Measurements from ENCODE around the gene ZNF831. TPM values are rescaled to one million over a fixed set of nuclear protein-coding genes. Genes with fewer than 3 reads are reported as not detected.
A peak's percentile ranks its signal among the peaks of the same experiment; 100 is the strongest.

Gene ZNF831
- total RNA-seq, 2 donors from 2014 or later: 37.8 to 42.0 TPM

DNA sequence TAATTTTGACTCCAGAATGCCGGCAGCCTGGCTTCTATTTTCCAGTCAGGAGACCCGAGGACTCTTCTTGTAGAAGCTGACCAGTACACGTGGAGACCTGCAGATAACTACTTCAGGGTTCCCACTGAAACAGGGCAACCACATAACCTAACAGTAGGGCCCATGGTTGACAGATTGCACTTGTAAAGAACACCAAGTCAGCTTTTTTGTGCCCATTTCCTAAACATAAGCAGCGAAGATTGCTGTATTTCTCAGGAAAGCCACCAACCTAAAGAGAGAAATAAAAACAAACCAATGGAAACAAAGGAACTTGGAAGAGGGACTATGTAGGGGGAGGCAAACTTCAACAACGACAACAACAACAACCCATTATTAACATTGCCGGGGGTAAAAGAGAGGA lies 86.7 kb downstream of the ZNF831 start:
- H3K27me3 Mint-ChIP-seq: no peaks in the 10 kb centered on the region
- peaks cover 35% of the 10 kb centered on the region for H3K4me1 Mint-ChIP-seq
- H3K27ac Mint-ChIP-seq: peak overlapping the region; percentile 0
- ATAC-seq (no peak), DNase-seq (no peak)
- H3K4me3 Mint-ChIP-seq: no peak overlapping the region
- H3K36me3 Mint-ChIP-seq (ENCODE audit: low read depth): peaks cover 3% of the 10 kb centered on the region
- no peaks in the 10 kb centered on the region for H3K9me3 ChIP-seq (ENCODE audit: control insufficient read depth, low read length, poor library complexity, severe bottlenecking)

DNA sequence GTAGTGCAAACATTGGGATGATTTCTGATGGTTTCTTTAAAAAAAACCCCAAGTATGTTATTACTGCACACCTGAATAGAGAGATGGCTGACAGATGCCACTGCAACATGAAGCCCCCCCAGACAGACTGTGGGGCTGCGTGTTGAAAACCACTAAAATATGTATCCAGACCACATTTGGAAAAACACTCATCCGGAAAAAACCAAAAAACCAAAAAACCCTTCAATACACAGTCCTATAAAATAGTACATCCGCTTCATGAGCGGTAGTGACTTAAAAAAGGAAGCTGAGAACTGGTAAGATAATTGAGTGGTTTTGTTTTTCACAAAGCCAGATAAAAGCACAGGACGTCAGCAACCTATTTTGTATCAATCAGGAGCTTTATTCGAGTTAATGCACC lies 89.7 kb downstream of the ZNF831 start:
- Mint-ChIP-seq H3K36me3 (ENCODE audit: low read depth) (no peaks in the 10 kb centered on the region), H3K4me3 (peak overlapping the region; percentile 82), H3K4me1 (peaks cover 40% of the 10 kb centered on the region), H3K27ac (peak overlapping the region; percentile 96), H3K27me3 (no peaks in the 10 kb centered on the region)
- DNase-seq (peak in 1 of 3 donors; percentile 15), ATAC-seq (peak; percentile 79)
- no peaks in the 10 kb centered on the region for H3K9me3 ChIP-seq (ENCODE audit: control insufficient read depth, low read length, poor library complexity, severe bottlenecking)

DNA sequence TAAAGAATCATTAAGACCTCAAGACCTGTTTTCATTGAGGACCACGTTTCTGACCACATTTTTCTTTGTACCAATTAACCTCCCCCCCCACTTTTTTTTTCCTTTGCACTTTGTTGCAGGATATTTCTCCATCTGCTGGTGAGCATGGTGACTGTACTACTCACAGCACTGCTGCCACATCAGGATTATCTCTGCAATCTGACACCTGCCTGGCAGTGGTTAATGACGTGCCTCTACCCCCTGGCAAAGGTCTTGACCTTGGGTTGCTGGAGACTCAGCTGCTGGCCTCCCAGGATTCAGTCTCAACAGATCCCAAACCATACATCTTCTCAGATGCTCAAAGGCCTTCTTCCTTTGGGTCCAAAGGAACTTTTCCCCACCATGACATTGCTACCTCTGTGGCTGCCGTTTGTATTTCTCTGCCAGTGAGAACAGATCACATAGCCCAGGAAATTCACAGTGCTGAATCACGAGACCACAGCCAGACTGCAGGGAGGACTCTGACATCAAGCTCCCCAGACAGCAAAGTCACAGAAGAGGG lies 90.2 kb downstream of the ZNF831 start:
- H3K27me3 Mint-ChIP-seq: no peaks in the 10 kb centered on the region
- H3K4me1 Mint-ChIP-seq: peaks cover 42% of the 10 kb centered on the region
- peak overlapping the region; percentile 96 for H3K27ac Mint-ChIP-seq
- no peaks in the 10 kb centered on the region for H3K9me3 ChIP-seq (ENCODE audit: control insufficient read depth, low read length, poor library complexity, severe bottlenecking)
- peak overlapping the region; percentile 82 for H3K4me3 Mint-ChIP-seq
- DNase-seq (peak in 2 of 3 donors; percentile 17 to 18), ATAC-seq (peak; percentile 72)
- no peaks in the 10 kb centered on the region for H3K36me3 Mint-ChIP-seq (ENCODE audit: low read depth)

DNA sequence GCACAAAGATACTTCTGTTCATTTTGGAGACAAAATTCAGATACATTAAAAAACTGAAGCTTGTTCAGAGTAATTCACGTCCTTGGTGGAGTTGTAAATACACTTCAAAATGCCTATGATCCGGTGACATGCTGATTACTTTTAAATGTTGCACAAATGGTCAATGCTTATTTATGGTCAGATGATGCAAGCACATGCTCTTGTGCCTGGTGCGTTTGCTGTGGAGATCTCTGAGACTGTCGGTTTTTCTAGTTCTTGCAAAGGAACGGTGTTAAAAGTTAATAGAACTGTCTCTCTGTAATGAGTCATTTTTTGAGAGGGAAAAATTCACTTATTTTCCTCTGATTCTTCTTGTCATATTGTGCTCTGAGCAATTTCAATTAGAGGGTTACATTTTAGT lies 91.6 kb downstream of the ZNF831 start:
- Mint-ChIP-seq H3K36me3 (ENCODE audit: low read depth) (no peaks in the 10 kb centered on the region), H3K27me3 (no peaks in the 10 kb centered on the region), H3K4me1 (peaks cover 41% of the 10 kb centered on the region), H3K27ac (peak overlapping the region; percentile 96), H3K4me3 (peak overlapping the region; percentile 7)
- ATAC-seq: no peak
- H3K9me3 ChIP-seq (ENCODE audit: control insufficient read depth, low read length, poor library complexity, severe bottlenecking): no peaks in the 10 kb centered on the region
- no peak for DNase-seq

DNA sequence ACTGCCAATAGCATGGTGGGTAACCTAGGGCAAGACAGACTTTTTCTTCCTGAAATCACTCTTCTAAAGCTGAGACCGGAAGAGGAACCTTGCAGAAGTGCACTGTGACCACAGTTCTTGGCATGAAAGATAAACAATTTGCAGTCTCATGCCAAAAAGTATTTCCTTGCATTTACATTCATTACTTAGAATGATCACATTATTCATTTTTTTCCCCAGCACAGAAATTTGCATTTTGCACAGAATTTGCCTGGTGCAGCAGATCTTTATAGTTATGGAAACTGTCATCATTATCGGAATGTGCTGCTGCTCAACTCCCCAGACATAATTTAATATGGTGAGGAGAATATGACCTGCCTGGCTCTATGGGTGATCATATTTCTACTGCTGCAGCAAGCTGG lies 94.6 kb downstream of the ZNF831 start:
- peak overlapping the region; percentile 65 for H3K27ac Mint-ChIP-seq
- no peak for DNase-seq
- no peak for ATAC-seq
- no peaks in the 10 kb centered on the region for H3K9me3 ChIP-seq (ENCODE audit: control insufficient read depth, low read length, poor library complexity, severe bottlenecking)
- H3K36me3 Mint-ChIP-seq (ENCODE audit: low read depth): no peaks in the 10 kb centered on the region
- peak overlapping the region; percentile 28 for H3K4me3 Mint-ChIP-seq
- H3K27me3 Mint-ChIP-seq: no peaks in the 10 kb centered on the region
- H3K4me1 Mint-ChIP-seq: peaks cover 30% of the 10 kb centered on the region

DNA sequence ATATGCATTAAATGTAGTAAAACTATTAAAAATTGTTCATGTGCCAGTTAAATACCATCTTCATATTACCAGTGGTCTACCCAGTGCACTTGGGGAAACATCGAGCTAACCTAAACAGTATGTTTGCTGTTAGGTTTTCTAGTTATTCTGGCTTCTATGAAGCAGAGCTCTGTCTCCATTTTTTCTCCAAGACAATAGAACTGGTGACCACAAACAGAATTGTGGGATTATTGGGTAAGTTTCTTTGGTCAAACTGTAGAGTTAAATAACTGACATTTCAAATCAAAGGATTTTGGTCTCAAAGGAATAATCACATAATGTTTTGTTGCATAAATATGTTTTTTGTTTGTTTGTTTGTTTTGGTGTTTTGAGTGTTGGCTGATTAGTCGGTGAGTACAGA lies 96.3 kb downstream of the ZNF831 start:
- no peak overlapping the region for H3K4me3 Mint-ChIP-seq
- DNase-seq (no peak), ATAC-seq (no peak)
- H3K9me3 ChIP-seq (ENCODE audit: control insufficient read depth, low read length, poor library complexity, severe bottlenecking): no peaks in the 10 kb centered on the region
- H3K36me3 Mint-ChIP-seq (ENCODE audit: low read depth): no peaks in the 10 kb centered on the region
- H3K4me1 Mint-ChIP-seq: peaks cover 19% of the 10 kb centered on the region
- H3K27me3 Mint-ChIP-seq: no peaks in the 10 kb centered on the region
- H3K27ac Mint-ChIP-seq: peak overlapping the region; percentile 6

DNA sequence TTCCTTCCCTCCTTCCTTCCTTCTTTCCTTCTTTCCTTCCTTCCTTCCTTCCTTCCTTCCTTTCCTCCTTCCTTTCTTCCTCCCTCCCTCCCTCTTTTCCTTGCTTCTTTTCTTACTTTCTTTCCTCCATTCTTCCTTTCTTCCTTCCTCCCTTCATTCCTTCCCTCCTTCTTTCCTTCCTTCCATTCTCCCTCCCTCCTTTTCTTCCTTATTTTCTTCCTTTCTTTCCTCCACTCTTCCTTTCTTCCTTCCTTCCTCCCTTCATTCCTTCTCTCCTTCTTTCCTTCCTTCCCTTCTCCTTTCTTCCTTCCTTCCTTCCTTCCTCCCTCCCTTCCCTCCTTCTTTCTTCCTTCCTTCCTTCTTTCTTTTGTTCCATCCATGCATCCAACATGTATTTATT lies 101.7 kb downstream of the ZNF831 start:
- H3K27me3 Mint-ChIP-seq: peaks cover 4% of the 10 kb centered on the region
- no peak overlapping the region for H3K4me3 Mint-ChIP-seq
- ATAC-seq (no peak), DNase-seq (no peak)
- no peaks in the 10 kb centered on the region for H3K9me3 ChIP-seq (ENCODE audit: control insufficient read depth, low read length, poor library complexity, severe bottlenecking)
- H3K4me1 Mint-ChIP-seq: peaks cover 17% of the 10 kb centered on the region
- H3K36me3 Mint-ChIP-seq (ENCODE audit: low read depth): no peaks in the 10 kb centered on the region
- peak overlapping the region; percentile 9 for H3K27ac Mint-ChIP-seq

DNA sequence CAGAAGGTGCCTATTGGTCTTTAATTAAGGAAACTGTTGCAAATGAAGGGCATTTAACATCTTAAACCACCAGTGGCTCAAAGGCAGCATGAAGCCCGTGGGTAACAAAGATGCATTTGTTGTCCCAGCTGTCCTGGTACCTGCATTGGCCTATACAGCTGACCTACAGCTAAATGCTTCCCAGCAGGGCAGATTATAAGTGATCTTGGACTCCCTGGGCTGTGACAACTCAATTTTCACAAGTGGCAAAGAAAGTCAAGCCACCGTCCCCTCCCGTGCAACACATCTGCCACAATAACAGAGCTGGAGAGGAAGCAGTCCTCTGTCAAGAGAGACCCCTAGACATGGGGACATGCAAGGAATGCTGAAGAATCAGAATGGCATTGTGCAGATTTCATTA lies 105.2 kb downstream of the ZNF831 start:
- ATAC-seq (no peak), DNase-seq (no peak)
- Mint-ChIP-seq H3K27me3 (peaks cover 12% of the 10 kb centered on the region), H3K36me3 (ENCODE audit: low read depth) (peaks cover 3% of the 10 kb centered on the region), H3K4me1 (peaks cover 29% of the 10 kb centered on the region), H3K27ac (no peak overlapping the region), H3K4me3 (no peak overlapping the region)
- no peaks in the 10 kb centered on the region for H3K9me3 ChIP-seq (ENCODE audit: control insufficient read depth, low read length, poor library complexity, severe bottlenecking)

DNA sequence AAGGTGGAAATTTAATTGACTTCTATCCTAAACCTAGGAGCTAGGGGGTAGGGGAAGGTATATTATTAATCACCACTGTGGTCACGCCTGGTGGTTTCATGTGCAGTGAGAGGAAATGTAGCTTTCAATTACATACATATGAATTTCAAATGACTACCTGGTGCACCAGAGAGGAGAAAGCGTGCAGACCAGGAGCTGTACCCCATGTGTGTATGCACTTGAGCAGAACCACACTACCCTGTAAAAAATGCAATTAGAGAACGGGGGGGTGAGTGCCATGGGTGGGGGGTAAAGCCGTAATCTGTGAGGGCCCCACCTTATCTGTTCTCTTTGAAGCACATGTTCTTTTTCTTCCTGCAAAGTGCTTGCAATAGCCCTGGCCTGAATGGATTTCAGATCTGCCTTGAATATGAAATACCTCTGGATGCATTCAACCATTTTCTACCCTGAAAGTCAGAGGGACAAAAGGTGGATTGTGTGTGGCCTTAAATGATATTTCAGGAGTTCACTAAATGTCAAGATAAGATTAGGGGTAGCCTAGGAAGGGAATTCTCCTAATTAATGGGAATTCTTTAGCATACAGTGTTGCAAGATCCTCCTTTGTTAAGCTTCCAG lies 105.9 kb downstream of the ZNF831 start:
- DNase-seq (no peak), ATAC-seq (no peak)
- no peak overlapping the region for H3K27ac Mint-ChIP-seq
- peaks cover 35% of the 10 kb centered on the region for H3K4me1 Mint-ChIP-seq
- H3K9me3 ChIP-seq (ENCODE audit: control insufficient read depth, low read length, poor library complexity, severe bottlenecking): no peaks in the 10 kb centered on the region
- peaks cover 12% of the 10 kb centered on the region for H3K27me3 Mint-ChIP-seq
- H3K4me3 Mint-ChIP-seq: no peak overlapping the region
- peaks cover 3% of the 10 kb centered on the region for H3K36me3 Mint-ChIP-seq (ENCODE audit: low read depth)

DNA sequence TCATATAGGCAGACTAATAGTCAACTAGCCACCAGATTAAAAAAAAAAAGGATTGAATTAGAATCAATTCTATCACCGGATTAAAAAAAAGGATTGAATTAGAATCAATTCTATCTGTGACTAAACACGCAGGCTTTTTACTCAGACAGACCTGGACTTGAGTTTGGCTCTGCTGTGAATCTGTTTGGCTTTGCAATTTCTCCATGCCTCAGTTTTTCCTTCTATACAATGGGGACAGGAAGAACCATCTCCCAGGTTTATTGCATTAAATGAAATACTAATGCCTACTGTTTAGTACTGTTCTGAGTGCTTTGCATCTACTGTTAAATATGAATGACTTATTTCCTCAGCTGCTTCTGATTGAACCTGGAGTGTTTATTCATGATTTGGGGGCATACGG lies 106.8 kb downstream of the ZNF831 start:
- Mint-ChIP-seq H3K27ac (no peak overlapping the region), H3K36me3 (ENCODE audit: low read depth) (peaks cover 3% of the 10 kb centered on the region), H3K4me1 (peaks cover 33% of the 10 kb centered on the region), H3K27me3 (peaks cover 12% of the 10 kb centered on the region), H3K4me3 (no peak overlapping the region)
- H3K9me3 ChIP-seq (ENCODE audit: control insufficient read depth, low read length, poor library complexity, severe bottlenecking): no peaks in the 10 kb centered on the region
- no peak for DNase-seq
- no peak for ATAC-seq

DNA sequence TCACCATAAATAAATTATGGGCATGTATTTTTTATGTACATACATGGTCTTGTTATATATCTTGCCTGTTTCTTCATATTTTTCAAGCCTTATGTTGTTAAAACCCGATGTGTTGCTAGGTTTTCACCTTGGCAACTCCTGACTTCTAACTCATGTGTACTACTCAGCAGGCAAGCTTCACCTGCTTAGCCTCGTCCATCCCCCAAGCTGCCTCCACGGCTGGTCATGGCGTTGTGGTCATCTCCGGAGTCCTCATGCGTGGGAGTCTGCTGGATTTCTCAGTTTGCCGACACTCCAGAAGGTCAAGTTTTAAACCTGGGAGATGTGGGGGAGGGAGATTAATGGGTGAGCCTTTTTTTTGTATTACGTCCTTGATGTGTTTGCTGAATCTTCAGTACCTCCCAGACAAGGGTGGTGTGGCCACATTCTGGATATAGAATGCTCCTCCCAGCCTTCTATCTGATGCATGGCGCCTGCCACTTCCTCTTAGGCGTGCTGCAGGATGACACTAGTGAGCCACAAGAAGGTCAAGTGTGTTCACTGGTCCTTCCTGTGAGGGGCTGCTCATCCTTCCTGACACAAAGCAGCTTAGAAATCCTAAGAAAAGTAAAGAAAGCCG lies 110.2 kb downstream of the ZNF831 start:
- DNase-seq: no peak
- H3K36me3 Mint-ChIP-seq (ENCODE audit: low read depth): peaks cover 5% of the 10 kb centered on the region

DNA sequence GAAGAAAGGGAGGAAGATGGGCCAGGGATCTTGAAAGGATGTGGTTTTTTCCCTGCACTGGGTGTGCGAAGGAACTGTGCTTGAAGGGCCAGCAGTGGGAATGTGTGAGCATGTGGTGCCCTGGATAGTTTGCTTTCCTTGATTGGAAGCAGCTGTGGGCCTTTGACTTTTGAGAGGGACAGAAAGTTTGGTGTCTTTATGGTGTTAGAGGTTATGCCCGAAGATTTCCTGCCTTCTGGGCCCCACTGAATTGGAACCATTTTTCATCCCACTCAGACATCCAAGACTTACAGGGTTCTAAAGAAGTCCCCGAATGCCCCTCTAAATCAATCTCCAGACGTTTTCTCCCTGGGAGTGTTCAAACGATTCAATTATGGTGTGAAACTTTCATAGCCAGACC lies 113.3 kb downstream of the ZNF831 start:
- Mint-ChIP-seq H3K27ac (no peak overlapping the region), H3K27me3 (peaks cover 8% of the 10 kb centered on the region), H3K4me3 (no peak overlapping the region), H3K36me3 (ENCODE audit: low read depth) (peaks cover 5% of the 10 kb centered on the region), H3K4me1 (peaks cover 26% of the 10 kb centered on the region)
- ATAC-seq (no peak), DNase-seq (no peak)
- no peaks in the 10 kb centered on the region for H3K9me3 ChIP-seq (ENCODE audit: control insufficient read depth, low read length, poor library complexity, severe bottlenecking)

More for the DNA sequence above, 110.2 kb downstream of the ZNF831 start:
- H3K9me3 ChIP-seq (ENCODE audit: control insufficient read depth, low read length, poor library complexity, severe bottlenecking): no peaks in the 10 kb centered on the region
- H3K27ac Mint-ChIP-seq: peak overlapping the region; percentile 69
- peaks cover 8% of the 10 kb centered on the region for H3K27me3 Mint-ChIP-seq
- H3K4me3 Mint-ChIP-seq: peak overlapping the region; percentile 62
- ATAC-seq: peak; percentile 49
- peaks cover 33% of the 10 kb centered on the region for H3K4me1 Mint-ChIP-seq

DNA sequence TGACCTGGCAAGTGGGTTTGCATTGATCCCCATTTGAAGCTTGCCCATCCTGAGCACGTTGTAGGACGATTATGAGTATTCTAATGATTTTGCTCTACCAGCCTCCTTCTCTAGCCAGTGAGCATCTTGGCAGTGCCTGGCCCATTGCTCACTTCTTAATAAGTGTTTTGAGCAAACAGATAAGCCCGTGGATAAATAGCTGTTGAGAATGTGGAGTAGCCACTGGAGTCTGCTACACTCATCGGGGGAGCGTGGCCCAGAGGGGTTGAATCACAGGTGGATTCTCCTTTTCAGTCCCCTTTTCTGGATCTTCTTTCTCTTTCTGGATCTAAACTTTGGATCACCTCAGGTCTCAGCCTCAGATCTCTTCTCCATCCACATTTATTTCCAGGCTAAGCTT lies 120.8 kb downstream of the ZNF831 start:
- Mint-ChIP-seq H3K27me3 (no peaks in the 10 kb centered on the region), H3K27ac (no peak overlapping the region), H3K4me3 (no peak overlapping the region), H3K4me1 (peaks cover 2% of the 10 kb centered on the region), H3K36me3 (ENCODE audit: low read depth) (no peaks in the 10 kb centered on the region)
- ATAC-seq (no peak), DNase-seq (no peak)
- H3K9me3 ChIP-seq (ENCODE audit: control insufficient read depth, low read length, poor library complexity, severe bottlenecking): no peaks in the 10 kb centered on the region

DNA sequence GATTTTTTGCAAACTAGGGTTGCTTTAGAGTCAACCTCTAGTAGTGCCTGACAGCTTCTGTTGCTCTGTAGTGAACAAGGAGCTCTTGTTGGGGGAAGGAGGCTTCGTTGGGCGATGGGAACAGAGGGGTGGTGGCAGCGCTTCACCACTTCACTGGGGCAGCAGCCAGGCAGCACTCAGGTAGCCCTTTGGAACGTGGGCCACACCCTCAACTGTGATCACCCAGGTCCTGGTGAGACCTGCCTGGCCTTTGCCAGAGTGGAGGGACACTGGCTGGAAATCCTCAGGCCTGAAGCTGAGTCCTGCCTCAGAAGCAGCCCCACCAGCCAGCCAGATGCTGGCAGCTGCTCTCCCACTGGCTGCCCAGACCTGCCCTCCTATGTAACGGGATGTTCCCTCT lies 126.4 kb downstream of the ZNF831 start:
- no peaks in the 10 kb centered on the region for H3K36me3 Mint-ChIP-seq (ENCODE audit: low read depth)
- H3K9me3 ChIP-seq (ENCODE audit: control insufficient read depth, low read length, poor library complexity, severe bottlenecking): no peaks in the 10 kb centered on the region
- ATAC-seq: no peak
- DNase-seq: no peak
- H3K27me3 Mint-ChIP-seq: peaks cover 26% of the 10 kb centered on the region
- no peak overlapping the region for H3K4me3 Mint-ChIP-seq
- H3K4me1 Mint-ChIP-seq: peaks cover 4% of the 10 kb centered on the region
- no peak overlapping the region for H3K27ac Mint-ChIP-seq
